Measurements from ENCODE around the gene RCAN2. TPM values are rescaled to one million over a fixed set of nuclear protein-coding genes. Genes with fewer than 3 reads are reported as not detected.

Gene RCAN2
- total and polyA plus RNA-seq, 2 donors (not counting 3 experiments of a cell fraction or from before 2014, with no cell fraction given): 0.07 to 0.33 TPM

- no peak for FAIRE-seq
Observed at GRCh38 chr6:46466570-46466969, 24.7 kb downstream of the RCAN2 start.

More at GRCh38 chr6:46466570-46466969, 24.7 kb downstream of the RCAN2 start:
- Histone ChIP-seq H3K27me3 (ENCODE audit: control insufficient read depth in 2 of 2, insufficient read depth in 2 of 2, low read length in 2 of 2) (no peaks in the 10 kb centered on the region), H3K9ac (replicated peaks; ENCODE audit: extremely low read depth, insufficient read depth, low read length) (no peak overlapping the region), H4K20me1 (replicated peaks; ENCODE audit: control insufficient read depth, extremely low read depth, insufficient read depth, low read length) (no peaks in the 10 kb centered on the region), H3K27ac (ENCODE audit: insufficient read depth, low read depth, low read length) (no peak overlapping the region), H3K36me3 (ENCODE audit: control insufficient read depth in 2 of 2, extremely low read depth in 1 of 2, insufficient read depth in 2 of 2, low read length in 2 of 2) (no peaks in the 10 kb centered on the region), H2AFZ (ENCODE audit: low read depth, low read length) (no peak overlapping the region), H3K4me2 (ENCODE audit: insufficient read depth, low read length) (no peak overlapping the region), H3K79me2 (ENCODE audit: control insufficient read depth, insufficient read depth, low read length) (no peaks in the 10 kb centered on the region), H3K9me3 (replicated peaks; ENCODE audit: control insufficient read depth, insufficient read depth, low read length) (no peaks in the 10 kb centered on the region), H3K4me3 (replicated peaks in 1 of 3; ENCODE audit: insufficient read depth in 1 of 3, low read depth in 1 of 3, low read length in 3 of 3) (no peak overlapping the region), H3K9me1 (replicated peaks; ENCODE audit: control insufficient read depth, extremely low read depth, insufficient read depth, low read length) (no peaks in the 10 kb centered on the region), H3K4me1 (ENCODE audit: control insufficient read depth, extremely low read depth, insufficient read depth, low read length) (no peaks in the 10 kb centered on the region)
- dilution Hi-C loops (cut with MboI; ENCODE audit: extremely low pct_ligation_motif_present, low sequenced_read_pairs) (no loop called here), intact Hi-C loops (cut with micrococcal nuclease) (no loop called here)
- no peak for TF ChIP-seq GATA2 (IDR thresholded peaks at IDR 0.05; ENCODE audit: insufficient read depth, insufficient read length, low read depth, low read length)
- no peak for TF ChIP-seq POLR2AphosphoS5 (IDR thresholded peaks at IDR 0.05; ENCODE audit: insufficient read depth, low read depth, low read length)
- no peak for TF ChIP-seq POLR2A (IDR thresholded peaks at IDR 0.05; ENCODE audit: low read depth, low read length)
- no peak for TF ChIP-seq JUN (IDR thresholded peaks at IDR 0.05; ENCODE audit: borderline replicate concordance, insufficient read depth, insufficient read length, low read depth)
- no peak for TF ChIP-seq FOS (IDR thresholded peaks at IDR 0.05; ENCODE audit: borderline replicate concordance, insufficient read depth, low read length)
- no peak for TF ChIP-seq CTCF (IDR thresholded peaks at IDR 0.05; ENCODE audit: extremely low read depth in 1 of 2, insufficient read depth in 1 of 2, low read depth in 1 of 2, low read length in 2 of 2)
- TF ChIP-seq EZH2 (IDR thresholded peaks at IDR 0.05; ENCODE audit: borderline replicate concordance, low read depth, low read length, severe bottlenecking): no peak
- no peak for TF ChIP-seq MYC (IDR thresholded peaks at IDR 0.05; ENCODE audit: low read depth, low read length)
- no peak for TF ChIP-seq MAX (IDR thresholded peaks at IDR 0.05; ENCODE audit: insufficient read depth, insufficient read length)
- no TSS peak for BruUV-seq (replicated peaks)
- CTCF ChIA-PET: interaction anchor here (1.0 kb wide), 1 partner anchor 11 kb away, joined by 3 read pairs; no protein-coding TSS in a partner anchor
- POLR2A ChIA-PET: no interaction called here
- DNase-seq (ENCODE audit: low read depth, low spot score): no peak
